DMS 273 treated with DMSO at 0.1 percent for 48 hours (cell line): ENCODE results near the gene SLC5A2.
"Not testable (repeated sequence)": the region's sequence is repeated elsewhere in the genome, so short reads cannot be mapped to it uniquely, and the experiment has no call there.

ENCODE experiments used
- DNase-seq: peaks from one replicate; lab custom pipeline; 2025; lab: John Stamatoyannopoulos, UW

The SLC5A2 gene

DNA sequence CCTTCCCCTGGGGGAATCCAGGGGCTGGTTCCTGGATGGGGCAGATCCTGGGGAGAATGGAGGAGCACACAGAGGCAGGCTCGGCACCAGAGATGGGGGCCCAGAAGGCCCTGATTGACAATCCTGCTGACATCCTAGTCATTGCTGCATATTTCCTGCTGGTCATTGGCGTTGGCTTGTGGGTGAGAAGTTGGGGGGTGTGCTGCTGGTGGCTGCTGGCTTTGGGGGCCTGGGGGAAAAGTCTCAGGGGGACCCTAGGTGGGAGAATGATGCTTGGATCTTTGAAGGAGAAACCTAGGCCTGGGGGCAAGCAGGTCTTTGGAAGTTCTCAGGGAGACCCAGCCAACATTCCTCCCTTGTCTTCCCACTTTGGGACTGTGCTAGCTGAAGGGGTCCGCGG is at the start of gene SLC5A2:
Gene SLC5A2, plus strand, starts transcription at position 43 of the 400 bp plus-strand sequence. Its CDS starts 14 bp downstream, at position 57.
- DNase-seq: no peak

DNA sequence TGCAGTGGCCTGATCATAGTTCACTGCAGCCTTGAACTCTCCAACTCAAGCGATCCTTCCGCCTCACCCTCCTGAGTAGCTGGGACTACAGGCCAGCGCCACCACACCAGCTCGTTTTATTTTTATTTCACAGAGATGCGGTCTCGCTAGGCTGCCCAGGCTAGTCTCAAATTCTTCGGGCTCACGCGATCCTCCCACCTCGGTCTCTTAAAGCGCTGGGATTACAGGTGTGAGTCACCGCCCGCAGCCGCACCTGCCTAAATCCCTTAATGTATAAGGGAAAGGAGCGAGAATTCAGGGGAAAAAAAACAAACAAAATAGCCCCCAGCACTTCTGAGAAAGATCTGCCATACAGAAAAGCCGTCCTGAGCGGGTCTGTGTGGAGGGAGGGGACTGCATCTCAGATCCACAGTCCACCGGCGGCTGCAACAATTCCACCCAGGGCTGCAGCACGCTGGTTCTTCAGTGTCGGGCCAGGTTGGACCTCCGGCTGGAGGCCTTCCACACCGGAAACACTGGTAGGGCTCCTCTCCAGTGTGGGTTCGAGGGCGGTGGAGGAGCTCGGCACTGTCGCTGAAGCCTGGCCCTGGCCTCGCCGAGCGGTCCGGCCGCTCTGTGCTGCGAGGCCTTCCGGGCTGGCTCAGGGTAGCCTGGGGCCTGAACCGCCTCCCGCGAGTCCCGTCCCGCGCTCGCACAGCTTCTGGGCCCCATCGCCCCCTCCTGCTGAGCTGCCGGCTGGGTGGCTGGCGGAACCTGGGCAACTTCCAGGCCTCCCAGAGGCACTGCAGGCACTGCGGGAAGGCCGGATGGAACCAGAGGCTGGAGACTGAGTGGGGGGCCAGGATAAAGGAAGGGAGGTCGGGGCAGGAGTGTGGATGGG is 47.3 kb upstream of the SLC5A2 start:
- DNase-seq: no peak

DNA sequence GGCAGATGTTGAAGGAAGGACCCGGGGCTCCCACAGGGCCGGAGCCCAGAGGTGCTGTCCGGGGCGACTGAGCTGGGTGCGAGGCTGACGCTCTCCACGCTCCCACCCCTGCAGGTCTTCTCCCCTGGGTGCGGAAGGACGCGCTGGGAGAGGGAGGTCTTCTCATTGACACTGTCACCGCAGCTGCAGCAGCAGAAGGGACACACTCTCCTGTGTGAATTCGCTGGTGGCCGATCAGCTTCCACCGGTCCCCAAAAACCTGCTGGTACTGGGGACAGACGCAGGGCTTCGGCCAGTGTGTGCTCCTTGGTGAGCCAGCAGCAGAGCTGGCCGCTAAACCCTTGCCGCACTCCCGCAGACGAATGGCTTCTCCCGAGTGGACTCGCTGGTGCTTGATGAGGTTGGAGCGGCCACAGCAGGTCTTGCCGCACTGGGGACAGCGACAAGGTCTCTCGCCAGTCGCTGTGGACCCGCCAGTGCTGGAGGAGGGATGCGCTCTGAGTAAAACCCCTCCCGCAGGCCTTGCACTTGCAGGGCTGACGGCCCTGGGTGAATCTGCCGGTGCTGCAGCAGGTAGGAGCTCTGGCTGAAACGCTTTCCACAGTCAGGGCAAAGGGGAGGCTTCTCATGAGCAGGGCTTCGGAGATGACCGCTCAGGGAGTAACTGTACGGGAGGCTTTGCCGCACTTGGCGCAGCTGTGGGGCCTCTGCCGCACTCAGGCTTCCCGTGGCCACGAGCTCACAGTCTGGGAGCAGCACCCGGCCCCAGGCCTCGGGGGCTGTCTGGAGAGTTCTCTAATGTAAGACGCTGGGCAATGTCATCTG is 46.5 kb upstream of the SLC5A2 start:
- no peak for DNase-seq

DNA sequence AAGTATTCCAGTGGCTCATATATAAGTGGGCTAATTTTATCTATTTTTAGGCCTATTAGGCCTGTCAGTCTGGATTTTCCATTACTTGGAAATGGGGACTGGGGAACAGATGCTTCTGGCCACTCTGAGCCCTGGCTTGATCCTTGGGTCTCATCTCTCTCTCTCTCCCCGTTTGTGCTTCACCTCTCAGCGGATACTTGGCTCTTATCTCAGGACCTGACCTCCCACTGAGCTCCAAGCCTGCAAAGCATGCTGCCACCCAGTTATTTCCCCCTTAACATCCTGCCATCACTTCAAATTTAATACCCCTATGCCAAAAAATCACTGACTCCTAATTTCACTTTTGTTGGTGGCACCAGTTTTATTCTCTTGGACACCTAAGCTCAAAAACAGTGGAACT is 44.5 kb upstream of the SLC5A2 start:
- DNase-seq: no peak

- DNase-seq: not testable (repeated sequence)
Measured at GRCh38 chr16:31439023-31439422, 43.9 kb upstream of the SLC5A2 start.

- no peak for DNase-seq
Measured at GRCh38 chr16:31439519-31439918, 43.4 kb upstream of the SLC5A2 start.

GRCh38 chr16:31440516-31441184 is 42.3 kb upstream of the SLC5A2 start:
- DNase-seq: no peak

DNA sequence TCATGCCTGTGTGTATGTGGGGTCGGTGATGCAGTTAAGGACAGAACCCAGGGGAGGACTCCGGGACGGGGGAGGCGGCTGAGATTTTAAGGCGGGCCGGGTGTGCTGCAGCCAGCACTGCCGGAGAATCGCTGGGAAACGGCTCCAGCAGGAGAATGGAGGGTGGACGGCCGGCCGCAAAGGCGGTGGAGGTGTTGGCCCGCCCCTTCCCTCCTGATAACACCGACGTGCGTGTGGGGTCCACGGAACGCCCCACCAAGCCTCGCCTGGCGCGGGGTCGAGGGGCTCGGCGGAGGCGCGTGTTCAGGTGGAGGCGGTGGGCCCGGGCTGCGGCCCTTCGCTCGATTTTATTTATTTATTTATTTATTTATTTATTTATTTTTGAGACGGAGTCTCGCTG is 41.0 kb upstream of the SLC5A2 start:
- no peak for DNase-seq

GRCh38 chr16:31445931-31446330 is 37.0 kb upstream of the SLC5A2 start:
- not testable (repeated sequence) for DNase-seq

GRCh38 chr16:31451201-31451600 is 31.7 kb upstream of the SLC5A2 start:
- DNase-seq: no peak

DNA sequence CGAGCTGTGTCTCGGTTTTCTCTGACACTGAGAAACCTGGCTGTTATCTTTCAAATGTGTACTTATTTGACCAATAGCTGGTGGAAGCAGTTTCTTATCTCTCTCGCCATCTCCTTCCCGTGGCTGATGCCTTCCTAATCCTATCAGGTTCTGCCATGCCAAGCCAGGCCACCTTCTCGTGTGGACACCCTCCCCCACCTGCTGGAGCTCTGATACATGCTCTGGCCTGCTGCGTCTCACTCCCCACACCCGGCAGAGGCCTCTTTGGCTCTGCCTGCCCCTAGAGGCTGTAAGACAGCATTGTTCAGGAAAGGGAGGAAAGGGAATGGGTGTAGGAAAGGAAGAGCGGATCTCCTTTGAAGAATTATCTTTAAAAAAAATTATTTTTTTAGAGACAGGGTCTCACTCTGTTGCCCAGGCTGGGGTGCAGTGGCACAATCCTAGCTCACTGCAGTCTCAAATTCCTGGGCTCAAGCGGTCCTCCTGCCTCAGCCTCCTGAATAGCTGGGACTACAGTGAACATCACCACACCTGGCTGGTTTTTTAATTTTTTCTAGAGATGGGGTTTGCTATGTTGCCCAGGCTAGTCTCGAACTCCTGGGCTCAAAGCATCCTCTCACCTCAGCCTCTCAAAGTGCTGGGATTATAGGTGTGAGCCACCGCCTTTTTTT is 31.1 kb upstream of the SLC5A2 start:
- DNase-seq: peak; percentile 68

- DNase-seq: no peak
Measured at GRCh38 chr16:31452631-31453106, 30.3 kb upstream of the SLC5A2 start.

DNA sequence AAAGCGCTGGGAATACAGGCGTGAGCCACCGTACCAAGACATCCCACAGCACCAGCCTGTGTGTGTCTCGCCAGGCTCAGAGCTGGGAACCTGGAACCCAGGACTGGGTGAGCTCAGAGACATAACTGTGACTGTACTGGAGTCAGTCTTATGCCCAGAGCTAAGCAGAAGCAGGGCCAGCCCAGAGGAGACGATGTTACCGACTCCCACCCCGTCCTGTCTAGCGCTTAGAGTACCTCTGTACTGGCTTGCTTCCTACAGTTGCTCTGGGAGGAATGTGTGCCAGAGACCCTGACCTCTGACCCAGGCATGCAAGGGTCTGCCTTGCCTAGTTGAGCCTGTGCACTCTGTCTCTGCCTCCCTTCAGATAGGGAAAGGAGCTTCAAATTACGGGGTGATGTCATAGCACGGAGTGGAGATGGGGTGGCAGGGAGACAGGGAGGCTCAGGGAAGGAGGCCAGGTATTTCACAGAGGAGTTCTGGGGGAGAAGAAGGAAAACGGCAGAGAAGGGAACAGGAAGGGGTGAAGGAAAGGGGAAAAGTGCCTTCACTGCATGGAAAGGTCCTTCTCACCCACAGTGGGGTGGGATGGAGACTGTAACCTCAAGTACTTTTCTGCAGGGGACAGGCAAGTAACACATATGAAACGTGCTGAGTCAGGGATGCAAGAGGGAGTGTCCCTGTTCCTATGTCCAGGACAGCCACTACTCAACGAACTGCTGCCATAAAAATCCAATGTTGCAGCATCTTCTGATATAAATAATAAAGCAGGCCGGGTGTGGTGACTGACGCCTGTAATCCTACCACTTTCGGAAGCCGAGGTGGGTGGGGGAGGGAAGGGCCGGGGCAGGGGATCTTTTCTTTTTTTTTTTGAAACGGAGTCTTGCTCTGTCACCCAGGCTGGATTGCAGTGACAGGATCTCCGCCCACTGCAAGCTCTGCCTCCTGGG is 29.4 kb upstream of the SLC5A2 start:
- no peak for DNase-seq

DNA sequence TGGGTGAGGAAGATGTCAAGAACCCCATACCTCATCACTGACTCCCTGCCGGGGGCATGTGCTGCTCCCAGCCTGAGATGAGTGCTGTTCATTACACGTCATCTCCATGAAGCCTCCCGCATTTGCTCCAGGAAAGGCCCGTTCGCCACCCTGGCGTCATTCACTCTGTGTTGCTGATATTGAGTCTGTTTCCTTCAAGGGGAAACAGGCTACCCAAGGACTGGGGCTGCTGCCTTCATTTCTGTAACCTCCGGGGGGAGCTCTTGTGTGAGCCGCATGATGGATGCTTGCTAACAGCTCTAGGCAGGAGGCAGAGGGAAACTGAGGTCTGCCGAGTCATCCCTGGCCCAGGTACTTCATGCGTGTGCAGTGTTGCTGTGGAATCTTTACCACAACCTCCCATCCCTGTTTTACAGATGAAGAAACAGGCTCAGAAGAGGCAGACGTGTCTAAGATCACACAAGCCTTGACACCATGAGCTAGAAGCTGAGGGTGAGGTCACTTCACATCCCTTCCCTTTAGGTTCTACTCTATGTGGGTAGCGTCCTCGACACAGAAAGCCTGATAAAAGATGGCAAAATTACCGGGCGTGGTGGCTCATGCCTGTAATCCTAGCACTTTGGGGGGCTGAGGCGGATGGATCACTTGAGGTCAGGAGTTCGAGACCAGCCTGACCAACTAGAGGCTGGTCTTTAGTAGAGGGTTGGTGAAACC is 27.2 kb upstream of the SLC5A2 start:
- peak; percentile 12 for DNase-seq

DNA sequence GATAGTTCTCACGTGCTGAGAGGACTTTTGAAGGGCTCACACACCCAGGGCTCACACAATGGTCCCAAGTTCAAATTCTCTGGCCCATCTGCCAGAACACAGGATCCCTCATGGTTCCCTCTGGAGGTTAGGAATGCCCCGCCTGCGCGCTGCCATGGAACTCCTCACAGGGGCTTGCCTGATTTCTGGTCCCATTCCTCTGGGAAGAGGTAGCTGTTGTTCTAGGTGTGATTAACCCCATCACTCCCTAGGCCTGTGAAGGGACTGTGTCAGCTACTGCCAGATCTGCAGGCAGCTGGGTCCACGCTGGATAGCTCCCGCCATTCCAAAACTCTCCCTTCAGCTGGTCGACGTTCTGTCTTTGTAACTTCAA is 25.9 kb upstream of the SLC5A2 start:
- DNase-seq: no peak

DNA sequence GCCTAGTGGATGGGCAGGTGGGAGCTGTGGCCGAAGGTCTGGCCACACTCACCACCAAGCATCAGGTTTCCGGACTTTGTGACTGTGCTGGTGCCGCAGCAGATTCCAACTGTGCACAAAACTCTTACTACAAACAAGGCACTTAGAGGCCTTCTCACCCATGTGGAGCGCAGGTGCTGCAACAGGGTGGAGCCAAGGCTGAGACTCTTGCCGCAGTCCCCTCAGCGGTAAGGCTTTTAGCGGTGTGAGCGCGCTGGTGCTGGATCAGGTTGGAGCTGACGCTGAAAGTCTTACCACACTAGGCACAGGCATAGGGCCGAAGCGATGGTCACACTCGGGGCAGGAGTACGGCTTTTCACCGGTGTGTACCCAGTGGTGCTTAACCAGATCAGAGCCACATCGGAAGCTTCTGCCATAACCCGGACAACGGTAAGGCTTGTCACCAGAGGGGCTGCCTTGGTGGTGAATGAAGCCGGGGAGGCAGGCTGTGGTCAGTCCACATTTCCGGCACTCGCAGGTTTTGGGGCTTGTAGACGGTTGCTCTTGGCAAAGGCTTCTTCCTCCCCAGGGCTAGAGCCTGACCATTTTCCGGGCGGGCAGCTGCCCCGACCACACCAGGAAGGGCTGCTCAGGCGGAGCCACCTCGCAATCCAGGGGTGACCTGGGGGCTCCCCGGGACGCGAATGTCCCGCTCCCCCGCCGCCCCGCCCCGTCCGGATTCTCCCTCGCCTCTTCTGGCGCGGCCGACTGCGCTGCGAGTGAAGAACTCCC is 24.7 kb upstream of the SLC5A2 start:
- DNase-seq: no peak

DNA sequence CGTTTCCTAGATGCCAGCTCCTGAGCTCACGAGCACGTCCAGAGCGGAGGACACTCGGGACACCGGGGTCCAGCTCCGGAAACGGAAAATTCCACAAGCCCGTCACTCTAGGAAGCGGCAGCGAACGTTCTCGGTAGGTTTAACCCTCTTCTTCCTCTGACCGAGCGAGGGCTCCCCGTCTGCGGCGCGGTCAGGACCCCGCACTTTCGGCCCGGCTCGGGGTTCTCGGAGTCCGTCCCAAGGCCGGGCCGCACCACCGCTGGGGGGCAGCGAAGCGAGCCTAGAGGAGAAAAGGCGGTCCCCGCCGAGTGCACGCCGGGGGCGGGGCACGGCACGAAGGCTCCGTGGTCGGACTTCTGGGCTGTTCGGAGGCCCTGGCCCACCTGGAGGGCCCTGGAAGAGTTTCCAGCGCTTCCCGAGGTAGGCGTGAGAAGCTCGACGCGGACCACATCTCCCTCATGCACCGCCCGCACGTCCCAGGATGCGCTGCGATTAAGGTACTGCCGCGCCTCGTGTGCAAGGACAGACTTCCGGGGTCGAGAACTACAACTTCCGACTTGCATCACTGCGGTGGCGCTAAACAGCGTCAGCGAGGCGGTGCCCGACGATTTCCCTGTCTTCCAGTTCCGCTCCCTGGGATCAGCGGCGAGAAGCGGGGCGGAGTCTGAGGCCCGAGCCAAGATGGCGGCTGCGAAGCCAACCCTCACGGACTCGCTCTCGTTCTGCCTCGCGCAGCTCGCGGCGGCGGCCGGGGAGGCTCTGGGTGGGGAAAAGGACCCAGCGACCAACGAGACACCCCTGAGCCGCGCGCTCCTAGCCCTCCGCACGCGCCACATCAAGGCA is 23.9 kb upstream of the SLC5A2 start, which contains the start of gene ARMC5:
Gene ARMC5, plus strand, starts transcription at position 658 of the 843 bp plus-strand sequence. Its CDS starts 24 bp downstream, at position 682.
- DNase-seq: peak; percentile 88
